Liver (tissue), 9 donors: ENCODE data around the gene TEX55. TPM values are rescaled to one million over a fixed set of nuclear protein-coding genes. Genes with fewer than 3 reads are reported as not detected.

ENCODE experiments used
- DNase-seq: peaks from one replicate; pipeline ENCODE4 v3.0.0-alpha.2; 2017; ENCODE audit warnings: low spot score
- H3K27ac ChIP-seq, 2 donors: one replicate each; pipeline ENCODE4 v1.7.0; 2013; ENCODE audit warnings: inconsistent platforms in 2 of 2, low read length in 2 of 2, control low read depth in 1 of 2, low read depth in 1 of 2, mild to moderate bottlenecking in 1 of 2
- H3K27me3 ChIP-seq, 4 donors: one replicate each; pipeline versions ENCODE4 v1.6.1 to v1.7.0; 2013; ENCODE audit warnings: low read length in 3 of 4, inconsistent platforms in 1 of 4, mild to moderate bottlenecking in 1 of 4, moderate library complexity in 1 of 4; ENCODE audit not compliant: control insufficient read depth in 4 of 4, insufficient read depth in 4 of 4
- H3K36me3 ChIP-seq, 4 donors: one replicate each; pipeline versions ENCODE4 v1.6.1 to v1.7.0; 2013; ENCODE audit warnings: low read length in 3 of 4, mild to moderate bottlenecking in 3 of 4, low read depth in 1 of 4, moderate library complexity in 1 of 4; ENCODE audit not compliant: control insufficient read depth in 4 of 4, insufficient read depth in 3 of 4
- H3K4me1 ChIP-seq, 4 donors: one replicate each; pipeline versions ENCODE4 v1.6.1 to v1.7.0; 2013; ENCODE audit warnings: low read length in 3 of 4, mild to moderate bottlenecking in 3 of 4, moderate library complexity in 1 of 4; ENCODE audit not compliant: control insufficient read depth in 4 of 4, insufficient read depth in 4 of 4
- H3K4me3 ChIP-seq, 3 donors: one replicate each; pipeline versions ENCODE4 v1.6.1 to v1.7.0; 2013; ENCODE audit warnings: low read length in 3 of 3, control low read depth in 1 of 3, low read depth in 1 of 3, mild to moderate bottlenecking in 1 of 3
- H3K9ac ChIP-seq, 2 donors: one replicate each; pipeline ENCODE4 v1.7.0; 2013; ENCODE audit warnings: low read length in 2 of 2, mild to moderate bottlenecking in 2 of 2, moderate library complexity in 2 of 2, control low read depth in 1 of 2, low read depth in 1 of 2
- H3K9me3 ChIP-seq, 4 donors: one replicate each; pipeline versions ENCODE4 v1.6.1 to v1.7.0; 2013; ENCODE audit warnings: low read length in 3 of 4; ENCODE audit not compliant: control insufficient read depth in 4 of 4
- ATF3 ChIP-seq: IDR thresholded peaks from 2 replicates; pipeline ENCODE4 v1.6.1; 2016; ENCODE audit warnings: antibody characterized with exemption
- CTCF ChIP-seq: fragments of 150-350 bp; IDR thresholded peaks from 2 replicates; pipeline ENCODE4 v1.5.1; 2017; ENCODE audit warnings: improper control_type of control experiment, low read depth, low read length; ENCODE audit not compliant: missing input control
- EGR1 ChIP-seq, 2 donors: IDR thresholded peaks; 2 replicates each; pipeline ENCODE4 v1.6.1; 2016 to 2018; ENCODE audit warnings: antibody characterized with exemption in 2 of 2, low read depth in 2 of 2
- FOXA1 ChIP-seq: IDR thresholded peaks from 2 replicates; pipeline ENCODE4 v1.6.1; 2016; ENCODE audit warnings: antibody characterized with exemption
- FOXA2 ChIP-seq: IDR thresholded peaks from 2 replicates; pipeline ENCODE4 v1.6.1; 2016; ENCODE audit warnings: antibody characterized with exemption
- GABPA ChIP-seq, 2 donors: IDR thresholded peaks in 1 of 2; conservative IDR thresholded peaks in 1 of 2; 2 replicates each; pipeline ENCODE4 v1.6.1; 2016; ENCODE audit warnings: antibody characterized with exemption in 2 of 2, mild to moderate bottlenecking in 1 of 2, moderate library complexity in 1 of 2
- HNF4A ChIP-seq, 2 donors: conservative IDR thresholded peaks; 2 replicates each; pipeline ENCODE4 v1.6.1; 2016; ENCODE audit warnings: antibody characterized with exemption in 2 of 2, mild to moderate bottlenecking in 2 of 2
- HNF4G ChIP-seq: IDR thresholded peaks from 2 replicates; pipeline ENCODE4 v1.6.1; 2016; ENCODE audit warnings: antibody characterized with exemption
- JUND ChIP-seq, 2 donors: IDR thresholded peaks; 2 replicates each; pipeline ENCODE4 v1.6.1; 2016; ENCODE audit warnings: antibody characterized with exemption in 2 of 2
- MAX ChIP-seq: IDR thresholded peaks from 2 replicates; pipeline ENCODE4 v1.6.1; 2016; ENCODE audit warnings: antibody characterized with exemption
- NR2F2 ChIP-seq: IDR thresholded peaks from 2 replicates; pipeline ENCODE4 v1.6.1; 2016; ENCODE audit warnings: antibody characterized with exemption
- RAD21 ChIP-seq, 2 donors: IDR thresholded peaks; 2 replicates each; pipeline ENCODE4 v1.6.1; 2016; ENCODE audit warnings: antibody characterized with exemption in 2 of 2, mild to moderate bottlenecking in 2 of 2
- REST ChIP-seq: IDR thresholded peaks from 2 replicates; pipeline ENCODE4 v1.6.1; 2016; ENCODE audit warnings: antibody characterized with exemption, mild to moderate bottlenecking
- RXRA ChIP-seq, 2 donors: IDR thresholded peaks; 2 replicates each; pipeline ENCODE4 v1.6.1; 2017 to 2018; ENCODE audit warnings: antibody characterized with exemption in 2 of 2, mild to moderate bottlenecking in 1 of 2
- SP1 ChIP-seq: IDR thresholded peaks from 2 replicates; pipeline ENCODE4 v1.6.1; 2018; ENCODE audit warnings: antibody characterized with exemption, mild to moderate bottlenecking
- TAF1 ChIP-seq: conservative IDR thresholded peaks from 2 replicates; pipeline ENCODE4 v1.6.1; 2016; ENCODE audit warnings: antibody characterized with exemption, mild to moderate bottlenecking
- YY1 ChIP-seq: IDR thresholded peaks from 2 replicates; pipeline ENCODE4 v1.6.1; 2016; ENCODE audit warnings: antibody characterized with exemption, mild to moderate bottlenecking
- ZBTB33 ChIP-seq: IDR thresholded peaks from 2 replicates; pipeline ENCODE4 v1.6.1; 2016; ENCODE audit warnings: antibody characterized with exemption
- WGBS: extraction: QIAGEN DNeasy Blood & Tissue Kit; methylation state at CpG from one replicate; pipeline ENCODE4 v1.1.7; 2013; 5-methylcytosine and 5-hydroxymethylcytosine counted together
- polyA plus RNA-seq, 2 donors: library from polyadenylated mRNA; stranded (reverse) in 1 of 2; unstranded in 1 of 2; fragments of 200-250 nt in 1 of 2; fragments of >200 nt in 1 of 2; fragmentation: Nextera tagmentation in 1 of 2; extraction: Ambion mirVana in 1 of 2; gene quantifications; one replicate each; pipeline versions ENCODE4 v1.2.1 to v1.2.3, GENCODE V29; 2013 to 2015
- total RNA-seq, 2 donors: library from RNA; depleted of rRNA; stranded (reverse); fragments of >200 nt; gene quantifications; one replicate each; pipeline ENCODE4 v1.2.3, GENCODE V29; 2014
- donor health status: healthy.
- donor health status: healthy.
- donor health status: healthy.
- donor health status: healthy.
- donor health status: healthy.

TEX55 gene
- total and polyA plus RNA-seq, 4 donors = not detected

GRCh38 chr3:119177321-119177720 is 31.4 kb downstream of the TEX55 start:
- peaks cover 0 to 2% (median 0%) of the 10 kb centered on the region in 4 donors for H3K4me1 ChIP-seq
- no peaks in the 10 kb centered on the region for H3K9me3 ChIP-seq
- no peak for TF ChIP-seq HNF4G
- no peak for TF ChIP-seq MAX
- no peak for TF ChIP-seq REST
- no peak for TF ChIP-seq RXRA (IDR thresholded peaks at IDR 0.05)
- no peak for TF ChIP-seq NR2F2
- no peak for TF ChIP-seq YY1
- TF ChIP-seq EGR1 (IDR thresholded peaks at IDR 0.05; ENCODE audit: low read depth in 2 of 2) = no peak
- no peak for TF ChIP-seq HNF4A (conservative IDR thresholded peaks at IDR 0.05)
- no peak for TF ChIP-seq ZBTB33
- no peak for TF ChIP-seq FOXA2
- TF ChIP-seq TAF1 = no peak
- TF ChIP-seq GABPA (IDR thresholded peaks at IDR 0.05 in 1 of 2, conservative IDR thresholded peaks at IDR 0.05 in 1 of 2) = no peak
- TF ChIP-seq CTCF = no peak
- no peak for TF ChIP-seq JUND (IDR thresholded peaks at IDR 0.05)
- TF ChIP-seq RAD21 (IDR thresholded peaks at IDR 0.05) = no peak
- no peak for TF ChIP-seq SP1
- no peak for TF ChIP-seq FOXA1
- no peak for TF ChIP-seq ATF3
- no peak overlapping the region for H3K9ac ChIP-seq
- WGBS = 83% methylated on average over 4 of the region's 4 CpGs
- H3K4me3 ChIP-seq = no peak overlapping the region
- no peaks in the 10 kb centered on the region for H3K36me3 ChIP-seq
- no peak for DNase-seq
- peaks cover 0 to 5% (median 0%) of the 10 kb centered on the region in 4 donors for H3K27me3 ChIP-seq
- no peak overlapping the region for H3K27ac ChIP-seq
